Dermis microvascular lymphatic vessel endothelial cell (primary cell): ENCODE results near the gene AQP9. TPM values are rescaled to one million over a fixed set of nuclear protein-coding genes. Genes with fewer than 3 reads are reported as not detected.
"Not testable (repeated sequence)": the region's sequence is repeated elsewhere in the genome, so short reads cannot be mapped to it uniquely, and the experiment has no call there.

Source experiments
- DNase-seq, 2 donors: peaks; one replicate each; pipeline versions ENCODE4 v3.0.0 to v3.0.0-alpha.2; 2010; ENCODE audit warnings: low read depth in 2 of 2
- total RNA-seq: library from RNA; depleted of rRNA; stranded (reverse); fragments of >200 nt; gene quantifications from 2 replicates; pipeline ENCODE4 v1.2.1, GENCODE V29; 2014

The AQP9 gene
- total RNA-seq, 1 donor from 2014 or later, result not detected

DNA sequence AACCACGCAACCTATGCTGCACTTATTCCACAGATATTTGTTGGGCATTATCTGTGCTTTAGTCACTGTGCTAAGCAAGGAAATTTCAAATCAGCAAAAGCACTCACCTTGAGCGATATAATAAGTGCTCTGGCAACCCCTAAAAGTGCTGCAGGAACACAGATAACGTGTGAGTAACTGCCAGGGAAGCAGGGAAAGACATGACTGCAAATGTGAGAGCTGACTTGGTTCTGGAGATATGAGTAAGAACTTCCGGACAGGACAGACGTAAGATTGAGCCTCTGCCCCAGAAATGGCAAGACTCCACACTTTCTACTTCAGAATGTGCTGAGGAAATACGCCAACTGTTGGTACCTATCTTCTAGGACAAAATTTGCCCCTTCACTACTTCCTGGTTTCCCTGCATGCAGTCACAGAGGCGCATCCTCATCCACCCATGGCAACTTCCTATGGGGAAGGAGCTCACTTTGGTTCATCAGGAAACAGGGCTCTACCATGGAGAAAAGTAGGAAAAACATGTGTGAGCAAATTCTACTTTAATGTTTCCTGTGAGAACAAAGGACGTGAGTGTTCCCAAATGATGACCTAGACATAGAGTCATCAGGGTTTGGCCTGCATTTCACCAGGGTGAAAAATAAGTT is 41.7 kb downstream of the AQP9 start:
- peak; percentile 86 to 88 for DNase-seq

- peak; percentile 56 to 68 for DNase-seq
Measured at GRCh38 chr15:58182460-58183163, 44.4 kb downstream of the AQP9 start.

GRCh38 chr15:58185439-58185838 is 47.3 kb downstream of the AQP9 start:
- DNase-seq, result peak in 1 of 2 donors; percentile 38

- no peak for DNase-seq
Measured at GRCh38 chr15:58189148-58189811, 51.1 kb downstream of the AQP9 start.

DNA sequence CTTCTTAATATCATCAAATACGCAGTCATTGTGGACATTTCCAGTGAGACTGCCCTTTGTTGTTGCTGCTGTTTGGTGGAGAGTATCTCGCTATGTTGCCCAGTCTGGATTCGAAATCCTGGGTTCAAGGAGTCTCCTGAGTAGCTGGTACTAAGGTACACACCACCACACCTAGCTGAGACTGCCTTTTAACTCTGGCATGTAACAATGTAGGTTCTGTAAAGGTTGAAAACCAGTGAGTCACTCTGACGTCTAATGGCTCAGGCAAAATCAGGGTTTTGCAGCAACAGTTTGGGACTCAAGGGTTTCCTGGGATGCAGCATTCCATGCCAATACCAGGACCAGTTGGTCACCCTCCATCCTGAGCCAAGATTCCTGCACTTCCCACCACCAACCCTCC is 52.2 kb downstream of the AQP9 start:
- DNase-seq, result no peak

GRCh38 chr15:58193636-58194035 is 55.5 kb downstream of the AQP9 start:
- DNase-seq, result not testable (repeated sequence)

DNA sequence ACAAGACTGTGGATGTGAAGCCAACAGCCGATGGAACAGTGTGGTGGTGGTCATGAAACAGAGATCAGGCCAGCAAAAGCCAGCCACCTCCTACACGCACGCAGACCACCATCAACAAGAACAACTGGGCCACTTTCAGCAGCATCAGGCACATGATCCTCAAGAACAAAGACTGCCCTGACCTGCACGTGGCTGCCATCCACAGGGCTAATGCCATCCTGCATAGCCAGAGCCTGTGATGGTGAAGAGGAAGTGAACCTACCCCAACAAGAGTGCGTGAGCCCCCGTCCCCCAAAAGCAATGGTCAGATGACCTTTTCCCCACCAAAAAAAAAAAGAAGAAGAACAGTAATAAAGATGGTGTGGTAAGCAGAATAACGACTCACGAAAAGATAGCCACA is 62.6 kb downstream of the AQP9 start:
- DNase-seq, result no peak

GRCh38 chr15:58201516-58201915 is 63.3 kb downstream of the AQP9 start:
- DNase-seq, result peak in 1 of 2 donors; percentile 71

DNA sequence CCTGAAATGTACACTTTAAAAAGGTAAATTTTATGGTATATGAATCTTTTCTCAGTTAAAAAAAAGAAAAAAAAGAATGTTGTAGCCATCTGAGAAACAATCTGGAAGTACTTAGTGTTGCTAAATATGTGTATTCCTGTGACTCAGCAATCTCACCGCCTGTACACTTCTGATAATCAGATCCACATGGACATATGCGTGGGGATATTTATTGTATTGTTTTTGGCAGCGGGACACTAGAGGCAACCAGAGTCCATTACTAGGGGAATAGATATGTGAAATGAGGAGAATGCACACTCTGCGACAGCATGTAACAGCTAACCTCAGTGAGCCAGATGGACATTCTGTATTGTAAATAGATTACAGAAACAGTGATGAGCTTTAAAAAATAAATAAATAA is 65.4 kb downstream of the AQP9 start:
- DNase-seq, result peak; percentile 83 to 94

DNA sequence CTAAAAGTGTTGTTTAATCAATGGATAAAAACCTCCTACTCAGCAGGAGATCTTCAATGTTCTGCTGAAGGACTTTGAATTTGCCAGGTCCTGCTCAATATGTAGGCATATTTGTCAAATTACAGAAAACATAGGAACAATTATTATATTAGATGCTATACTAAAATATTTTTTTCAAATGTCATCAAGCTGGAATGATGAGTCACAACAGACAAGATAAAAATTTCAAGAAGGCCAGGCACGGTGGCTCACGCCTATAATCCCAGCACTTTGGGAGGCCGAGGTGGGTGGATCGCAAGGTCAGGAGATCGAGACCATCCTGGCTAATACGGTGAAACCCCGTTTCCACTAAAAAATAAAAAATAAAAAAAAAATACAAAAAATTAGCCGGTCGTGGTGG is 68.0 kb downstream of the AQP9 start:
- no peak for DNase-seq

DNA sequence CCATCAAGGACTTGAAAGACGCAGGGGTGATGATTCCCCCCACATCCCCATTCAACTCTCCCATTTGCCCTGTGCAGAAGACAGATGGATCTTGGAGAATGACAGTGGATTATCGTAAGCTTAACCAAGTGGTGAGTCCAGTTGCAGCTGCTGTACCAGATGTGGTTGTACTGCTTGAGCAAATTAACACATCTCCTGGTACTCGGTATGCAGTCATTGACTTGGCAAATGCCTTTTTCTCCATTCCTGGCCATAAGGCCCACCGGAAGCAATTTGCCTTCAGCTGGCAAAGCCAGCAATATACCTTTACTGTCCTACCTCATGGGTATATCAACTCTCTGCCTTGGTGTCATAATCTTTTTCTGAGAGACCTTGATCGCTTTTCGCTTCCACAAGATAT is 70.0 kb downstream of the AQP9 start:
- DNase-seq, result not testable (repeated sequence)

- DNase-seq, result peak in 1 of 2 donors; percentile 38
Measured at GRCh38 chr15:58209007-58209481, 70.9 kb downstream of the AQP9 start.

DNA sequence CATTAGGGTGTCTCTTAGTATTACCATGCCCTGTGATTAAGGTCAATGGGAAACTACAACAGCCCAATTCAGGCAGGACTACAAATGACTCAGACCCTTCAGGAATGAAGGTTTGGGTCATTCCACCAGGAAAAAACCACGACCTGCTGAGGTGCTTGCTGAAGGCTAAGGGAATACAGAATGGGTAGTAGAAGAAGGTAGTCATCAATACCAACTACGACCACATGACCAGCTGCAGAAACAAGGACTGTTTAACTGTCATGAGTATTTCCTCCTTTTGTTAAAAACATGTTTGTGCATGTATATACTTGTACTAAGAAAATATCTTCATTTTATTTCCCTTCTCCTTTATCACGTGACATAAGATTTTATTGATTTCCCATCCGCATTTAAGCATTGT is 71.8 kb downstream of the AQP9 start:
- DNase-seq, result peak in 1 of 2 donors; percentile 19

DNA sequence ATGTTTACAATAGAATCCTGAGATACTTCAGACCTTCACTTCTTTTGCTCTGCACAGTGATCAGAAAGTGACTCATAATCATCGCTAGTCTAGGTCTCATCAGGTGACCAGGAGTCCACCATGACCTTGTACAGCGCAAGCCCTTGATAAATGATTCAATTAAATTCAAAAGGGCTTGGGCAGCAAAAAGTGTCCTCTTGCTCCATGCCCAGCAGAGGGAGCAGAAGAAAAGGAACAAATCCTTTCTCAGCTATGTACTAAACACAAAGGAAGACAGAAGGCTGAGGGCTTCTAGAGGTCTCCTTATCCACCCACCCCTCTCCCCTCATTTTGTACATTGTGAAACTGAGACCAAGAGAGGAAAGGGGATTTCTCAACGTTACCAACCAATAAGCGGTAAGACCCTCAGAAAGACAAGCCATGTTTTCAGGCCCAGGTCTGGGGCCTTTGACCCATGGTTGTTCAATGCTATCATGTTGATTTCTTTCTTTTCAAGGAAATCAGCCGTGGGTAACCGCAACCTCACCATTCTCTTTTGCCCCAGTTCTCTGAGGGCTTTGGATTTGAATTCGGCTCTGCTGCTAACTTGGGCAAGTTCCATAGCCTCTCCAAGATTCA is 74.8 kb downstream of the AQP9 start:
- peak in 1 of 2 donors; percentile 38 for DNase-seq

DNA sequence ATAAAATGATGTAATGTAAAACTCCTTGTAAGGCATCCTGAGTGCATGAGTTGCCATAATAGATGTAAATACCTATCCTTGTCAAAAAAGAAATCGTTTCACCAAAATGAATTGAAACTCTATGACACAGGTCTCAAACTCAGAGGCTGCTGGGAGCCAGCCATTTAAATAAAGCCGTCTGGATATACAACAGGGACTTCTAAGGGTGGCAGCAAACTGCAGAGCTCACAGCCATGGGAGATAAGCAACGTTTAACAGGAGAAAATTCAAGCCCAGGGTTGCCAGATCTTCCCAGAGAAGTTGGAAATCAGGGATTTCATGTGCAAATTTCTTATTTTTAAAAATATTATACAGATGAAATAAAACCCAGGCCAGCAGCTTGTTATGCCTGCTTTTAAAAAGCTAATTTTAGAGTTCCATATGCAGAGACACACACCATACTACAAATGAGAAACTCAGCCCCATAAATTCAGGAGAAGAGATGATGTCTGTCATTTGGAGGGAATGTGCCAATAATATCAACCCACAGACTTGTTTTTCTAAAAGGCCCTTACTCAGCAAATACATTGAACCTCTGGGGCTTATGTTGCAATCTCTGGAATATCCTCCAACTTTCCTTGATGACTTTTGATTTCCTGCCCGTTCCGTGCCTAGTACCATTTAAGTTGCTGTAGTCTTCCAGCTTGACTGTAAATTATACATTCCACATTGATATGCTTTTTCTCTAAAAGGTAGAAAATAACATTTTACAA is 75.6 kb downstream of the AQP9 start:
- peak in 1 of 2 donors; percentile 37 for DNase-seq

DNA sequence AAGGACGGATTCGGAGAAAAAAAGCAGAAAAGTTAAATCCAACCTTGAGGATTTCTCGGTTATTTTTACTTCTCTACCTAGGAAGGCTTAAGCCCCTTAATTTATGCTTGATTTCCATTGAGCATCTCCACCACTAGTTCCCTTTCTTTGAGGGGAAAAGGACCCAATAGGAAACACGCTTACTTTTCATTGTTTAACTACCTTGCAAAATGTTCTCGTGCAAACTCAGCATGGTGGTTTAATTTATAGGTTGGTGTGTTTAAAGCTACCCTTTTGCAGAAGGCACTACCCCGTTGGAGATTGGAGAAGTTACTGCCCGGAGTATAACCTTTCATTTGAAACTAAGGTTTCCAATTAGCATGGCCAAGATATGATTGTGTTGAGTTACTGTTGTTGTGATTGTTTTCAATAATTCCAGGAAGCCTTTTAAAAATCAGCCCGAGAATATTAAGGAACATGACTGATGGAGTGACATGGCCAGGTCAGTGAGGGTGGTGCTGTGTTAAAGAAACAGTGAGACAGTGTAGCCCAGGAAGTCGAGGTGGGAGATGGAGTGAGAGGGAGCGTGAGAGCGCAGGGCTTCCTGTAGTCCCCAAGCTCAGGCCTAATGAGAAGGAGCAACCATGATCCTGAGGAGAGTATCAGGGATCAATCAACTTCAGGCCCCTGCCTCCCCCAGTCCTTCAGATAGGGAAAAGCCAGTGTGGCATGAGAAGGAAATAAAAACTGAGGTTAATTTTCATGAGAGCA is 76.6 kb downstream of the AQP9 start:
- DNase-seq, result no peak

- no peak for DNase-seq
Measured at GRCh38 chr15:58217460-58217859, 79.3 kb downstream of the AQP9 start.

- DNase-seq, result peak; percentile 39 to 56
Measured at GRCh38 chr15:58221591-58222241, 83.5 kb downstream of the AQP9 start.

DNA sequence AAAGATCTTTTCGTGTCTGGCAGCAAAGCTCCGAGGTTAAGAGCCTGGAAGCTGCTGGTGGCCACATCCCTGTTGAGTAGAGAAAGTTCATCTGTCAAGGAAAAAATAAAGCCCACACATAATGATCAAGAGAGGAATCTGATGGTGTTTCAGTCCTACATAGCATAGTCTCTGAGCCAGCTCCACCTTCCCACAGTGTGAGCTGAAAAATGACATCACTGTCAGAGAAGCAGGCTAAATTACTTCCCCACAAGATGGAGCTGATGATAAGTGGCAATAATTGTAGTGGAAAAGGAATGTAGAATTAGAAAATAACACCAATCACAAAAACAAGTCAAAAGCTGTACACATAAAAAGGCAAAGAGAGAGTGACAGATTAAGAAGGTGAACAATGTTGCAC is 84.5 kb downstream of the AQP9 start:
- DNase-seq, result no peak

DNA sequence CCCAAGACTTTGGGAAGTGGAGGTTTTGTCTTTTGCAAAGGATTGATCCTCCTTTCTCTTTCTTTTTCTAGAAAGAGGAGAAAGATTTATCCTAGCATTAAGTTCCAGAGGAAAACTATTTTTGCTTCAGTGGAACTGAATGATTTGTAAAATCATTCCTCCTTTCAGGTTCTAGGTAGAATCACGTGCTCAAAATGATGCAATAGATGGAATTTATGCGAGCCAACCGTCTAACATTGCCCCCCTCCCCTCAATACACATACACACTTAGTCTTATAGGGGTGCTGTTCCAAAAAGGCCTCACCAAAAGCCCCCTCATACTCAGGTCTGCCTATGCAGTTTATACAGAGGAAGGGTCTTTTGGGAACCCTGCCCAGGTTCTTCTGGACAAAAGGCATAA is 85.3 kb downstream of the AQP9 start:
- no peak for DNase-seq
